HL-60 (cell line): ENCODE data around the gene MYBPC3.

Source experiments
- CTCF ChIP-seq: IDR thresholded peaks from one replicate; pipeline ENCODE4 v1.5.1; 2011; ENCODE audit warnings: low read length, control low read depth, inconsistent platforms; ENCODE audit not compliant: insufficient read depth
- GABPA ChIP-seq: IDR thresholded peaks from 2 replicates; pipeline ENCODE4 v1.6.1; 2012; ENCODE audit warnings: low read depth
- POLR2AphosphoS5 ChIP-seq: IDR thresholded peaks from 2 replicates; pipeline ENCODE4 v1.6.1; 2012; ENCODE audit warnings: low read depth
- TF ChIP-seq, protein P1 (sequence below): IDR thresholded peaks from 2 replicates; pipeline ENCODE4 v1.6.1; 2012; ENCODE audit warnings: low read depth; ENCODE audit not compliant: insufficient replicate concordance

GRCh38 chr11:47314992-47315391 is 37.5 kb downstream of the MYBPC3 start:
- TF ChIP-seq, protein P1, sequence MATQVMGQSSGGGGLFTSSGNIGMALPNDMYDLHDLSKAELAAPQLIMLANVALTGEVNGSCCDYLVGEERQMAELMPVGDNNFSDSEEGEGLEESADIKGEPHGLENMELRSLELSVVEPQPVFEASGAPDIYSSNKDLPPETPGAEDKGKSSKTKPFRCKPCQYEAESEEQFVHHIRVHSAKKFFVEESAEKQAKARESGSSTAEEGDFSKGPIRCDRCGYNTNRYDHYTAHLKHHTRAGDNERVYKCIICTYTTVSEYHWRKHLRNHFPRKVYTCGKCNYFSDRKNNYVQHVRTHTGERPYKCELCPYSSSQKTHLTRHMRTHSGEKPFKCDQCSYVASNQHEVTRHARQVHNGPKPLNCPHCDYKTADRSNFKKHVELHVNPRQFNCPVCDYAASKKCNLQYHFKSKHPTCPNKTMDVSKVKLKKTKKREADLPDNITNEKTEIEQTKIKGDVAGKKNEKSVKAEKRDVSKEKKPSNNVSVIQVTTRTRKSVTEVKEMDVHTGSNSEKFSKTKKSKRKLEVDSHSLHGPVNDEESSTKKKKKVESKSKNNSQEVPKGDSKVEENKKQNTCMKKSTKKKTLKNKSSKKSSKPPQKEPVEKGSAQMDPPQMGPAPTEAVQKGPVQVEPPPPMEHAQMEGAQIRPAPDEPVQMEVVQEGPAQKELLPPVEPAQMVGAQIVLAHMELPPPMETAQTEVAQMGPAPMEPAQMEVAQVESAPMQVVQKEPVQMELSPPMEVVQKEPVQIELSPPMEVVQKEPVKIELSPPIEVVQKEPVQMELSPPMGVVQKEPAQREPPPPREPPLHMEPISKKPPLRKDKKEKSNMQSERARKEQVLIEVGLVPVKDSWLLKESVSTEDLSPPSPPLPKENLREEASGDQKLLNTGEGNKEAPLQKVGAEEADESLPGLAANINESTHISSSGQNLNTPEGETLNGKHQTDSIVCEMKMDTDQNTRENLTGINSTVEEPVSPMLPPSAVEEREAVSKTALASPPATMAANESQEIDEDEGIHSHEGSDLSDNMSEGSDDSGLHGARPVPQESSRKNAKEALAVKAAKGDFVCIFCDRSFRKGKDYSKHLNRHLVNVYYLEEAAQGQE, result no peak
- TF ChIP-seq GABPA, result no peak
- no peak for TF ChIP-seq CTCF
- no peak for TF ChIP-seq POLR2AphosphoS5
